Measurements from ENCODE around the gene HSPA1B. TPM values are rescaled to one million over a fixed set of nuclear protein-coding genes. Genes with fewer than 3 reads are reported as not detected.
"Not testable (repeated sequence)": the region's sequence is repeated elsewhere in the genome, so short reads cannot be mapped to it uniquely, and the experiment has no call there.

HSPA1B gene
- total RNA-seq, 3 donors from 2014 or later: 172 to 254 (median 200) TPM

GRCh38 chr6:31792090-31792374 lies 35.5 kb upstream of the HSPA1B start:
- TF ChIP-seq, protein P1, sequence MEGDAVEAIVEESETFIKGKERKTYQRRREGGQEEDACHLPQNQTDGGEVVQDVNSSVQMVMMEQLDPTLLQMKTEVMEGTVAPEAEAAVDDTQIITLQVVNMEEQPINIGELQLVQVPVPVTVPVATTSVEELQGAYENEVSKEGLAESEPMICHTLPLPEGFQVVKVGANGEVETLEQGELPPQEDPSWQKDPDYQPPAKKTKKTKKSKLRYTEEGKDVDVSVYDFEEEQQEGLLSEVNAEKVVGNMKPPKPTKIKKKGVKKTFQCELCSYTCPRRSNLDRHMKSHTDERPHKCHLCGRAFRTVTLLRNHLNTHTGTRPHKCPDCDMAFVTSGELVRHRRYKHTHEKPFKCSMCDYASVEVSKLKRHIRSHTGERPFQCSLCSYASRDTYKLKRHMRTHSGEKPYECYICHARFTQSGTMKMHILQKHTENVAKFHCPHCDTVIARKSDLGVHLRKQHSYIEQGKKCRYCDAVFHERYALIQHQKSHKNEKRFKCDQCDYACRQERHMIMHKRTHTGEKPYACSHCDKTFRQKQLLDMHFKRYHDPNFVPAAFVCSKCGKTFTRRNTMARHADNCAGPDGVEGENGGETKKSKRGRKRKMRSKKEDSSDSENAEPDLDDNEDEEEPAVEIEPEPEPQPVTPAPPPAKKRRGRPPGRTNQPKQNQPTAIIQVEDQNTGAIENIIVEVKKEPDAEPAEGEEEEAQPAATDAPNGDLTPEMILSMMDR (IDR thresholded peaks at IDR 0.05): no peak
- DNase-seq (no peak), ATAC-seq (no peak)
- Histone ChIP-seq H3K4me3 (no peak overlapping the region), H3K9me3 (no peaks in the 10 kb centered on the region), H3K36me3 (ENCODE audit: low read depth) (peaks cover 5% of the 10 kb centered on the region), H3K4me1 (ENCODE audit: low read depth) (peaks cover 15% of the 10 kb centered on the region)
- intact Hi-C loops (cut with DNase I, micrococcal nuclease): no loop called here

- no peak for ATAC-seq
- intact Hi-C loops (cut with DNase I, micrococcal nuclease): no loop called here
- Histone ChIP-seq H3K36me3 (ENCODE audit: low read depth) (peaks cover 5% of the 10 kb centered on the region), H3K4me1 (ENCODE audit: low read depth) (peaks cover 15% of the 10 kb centered on the region), H3K4me3 (no peak overlapping the region), H3K9me3 (no peaks in the 10 kb centered on the region)
- TF ChIP-seq, protein P1 (IDR thresholded peaks at IDR 0.05): no peak
- DNase-seq: no peak
These were observed 34.8 kb upstream of the HSPA1B start for GRCh38 chr6:31792761-31793171.

DNA sequence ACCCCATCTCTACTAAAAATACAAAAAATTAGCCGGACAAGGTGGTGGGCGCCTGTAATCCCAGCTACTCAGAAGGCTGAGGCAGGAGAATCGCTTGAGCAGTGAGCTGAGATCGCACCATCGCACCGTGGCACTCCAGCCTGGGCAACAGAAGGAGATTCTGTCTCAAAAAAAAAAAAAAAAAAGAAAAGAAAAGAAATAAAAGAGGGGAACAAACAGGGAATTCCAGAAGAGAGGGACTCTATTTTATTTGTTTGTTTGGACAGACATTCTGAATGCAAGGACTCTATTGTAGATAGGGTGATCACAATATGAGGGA lies 33.7 kb upstream of the HSPA1B start:
- intact Hi-C loops (cut with DNase I, micrococcal nuclease); ATAC-seq; H3K36me3 ChIP-seq (ENCODE audit: low read depth); DNase-seq; H3K9me3 ChIP-seq; H3K4me3 ChIP-seq: not testable (repeated sequence)
- peaks cover 15% of the 10 kb centered on the region for H3K4me1 ChIP-seq (ENCODE audit: low read depth)

DNA sequence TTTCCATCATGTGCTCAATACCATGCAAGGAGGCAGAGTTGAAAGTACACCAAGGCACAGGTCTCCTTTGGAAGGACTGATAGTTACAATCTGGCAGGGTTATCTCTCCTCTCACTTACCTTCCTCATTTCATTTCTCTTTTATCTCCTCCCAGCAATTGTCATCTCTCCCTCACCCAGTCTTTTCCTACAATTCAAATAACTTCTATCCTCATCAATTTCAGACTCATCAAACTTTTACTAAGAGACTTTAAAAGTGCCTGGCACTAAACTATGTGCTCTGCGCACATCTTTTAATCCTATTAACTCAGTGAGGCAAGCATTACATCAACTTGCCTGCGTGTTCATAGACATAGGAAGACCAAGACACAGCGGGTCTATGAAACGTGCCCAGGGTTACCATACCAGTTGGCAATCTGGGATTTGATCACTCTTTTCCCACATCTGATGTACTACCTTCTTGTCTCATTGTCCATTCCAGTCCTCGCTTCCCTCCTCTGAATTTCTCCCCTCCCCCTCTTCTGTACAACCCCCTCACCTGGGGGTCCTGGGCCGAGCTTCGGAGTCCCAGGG lies 33.2 kb upstream of the HSPA1B start:
- peak overlapping the region; percentile 75 for H3K4me3 ChIP-seq
- TF ChIP-seq, protein P1 (IDR thresholded peaks at IDR 0.05): no peak
- no peaks in the 10 kb centered on the region for H3K9me3 ChIP-seq
- intact Hi-C loops (cut with DNase I, micrococcal nuclease): no loop called here
- ATAC-seq (peak; percentile 13), DNase-seq (no peak)
- H3K4me1 ChIP-seq (ENCODE audit: low read depth): peaks cover 15% of the 10 kb centered on the region
- H3K36me3 ChIP-seq (ENCODE audit: low read depth): peaks cover 5% of the 10 kb centered on the region

GRCh38 chr6:31794866-31795615 lies 32.5 kb upstream of the HSPA1B start:
- DNase-seq: no peak
- peak overlapping the region; percentile 75 for H3K4me3 ChIP-seq
- intact Hi-C loops (cut with DNase I, micrococcal nuclease): no loop called here
- H3K36me3 ChIP-seq (ENCODE audit: low read depth): peaks cover 5% of the 10 kb centered on the region
- ATAC-seq: peak; percentile 31
- TF ChIP-seq, protein P1 (IDR thresholded peaks at IDR 0.05): no peak
- no peaks in the 10 kb centered on the region for H3K9me3 ChIP-seq
- peaks cover 15% of the 10 kb centered on the region for H3K4me1 ChIP-seq (ENCODE audit: low read depth)

DNA sequence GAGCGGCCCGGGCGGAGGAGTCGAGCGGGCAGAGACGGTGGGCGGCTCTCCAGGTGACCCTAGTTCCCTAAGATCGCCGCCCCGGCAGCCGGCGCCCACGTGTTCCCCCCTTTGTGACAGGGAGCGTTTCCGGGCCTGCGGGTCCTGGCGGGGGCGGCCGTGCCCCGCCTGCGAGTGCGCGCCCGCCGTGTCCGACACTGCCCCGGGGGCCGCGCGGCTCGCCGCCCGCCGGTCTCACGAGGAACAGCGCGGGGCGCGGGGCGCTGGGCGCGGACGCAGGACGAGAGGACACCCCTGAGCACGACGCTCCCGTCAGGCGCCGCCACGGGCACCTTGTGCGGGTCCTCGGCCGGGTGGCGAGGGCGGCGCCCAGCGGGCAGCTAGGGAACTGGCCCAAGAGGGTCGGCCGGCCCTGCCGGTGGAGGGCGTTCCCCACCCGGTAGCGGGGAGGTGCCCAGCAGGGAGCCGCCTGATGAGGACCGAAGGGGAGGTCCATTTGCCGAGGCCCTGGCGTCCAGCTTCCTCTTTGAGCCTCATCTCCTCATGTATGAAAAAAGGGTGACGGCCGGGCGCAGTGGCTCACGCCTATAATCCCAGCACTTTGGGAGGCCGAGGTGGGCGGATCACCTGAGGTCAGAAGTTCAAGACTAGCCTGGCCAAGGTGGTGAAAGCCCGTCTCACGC lies 31.8 kb upstream of the HSPA1B start, which contains the start of gene VARS1:
TSS of gene VARS1 (minus strand) at position 137 of the 683 bp plus-strand sequence. CDS start 535 bp downstream, outside the sequence.
- TF ChIP-seq, protein P1 (IDR thresholded peaks at IDR 0.05): peak; percentile 92
- H3K9me3 ChIP-seq: no peaks in the 10 kb centered on the region
- DNase-seq (peak; percentile 92 to 97 (median 96)), ATAC-seq (peak; percentile 97)
- peak within 1 kb of the TSS; percentile 75 for H3K4me3 ChIP-seq
- H3K36me3 ChIP-seq (ENCODE audit: low read depth): peaks cover 5% of the 10 kb centered on the region
- peaks cover 15% of the 10 kb centered on the region for H3K4me1 ChIP-seq (ENCODE audit: low read depth)
- intact Hi-C loops (cut with DNase I, micrococcal nuclease): no loop called here

Data from mucosa of descending colon (tissue), 3 donors.